Esophagus muscularis mucosa (tissue), 4 donors: Measurements from ENCODE around the gene PNPLA7. TPM values are rescaled to one million over a fixed set of nuclear protein-coding genes. Genes with fewer than 3 reads are reported as not detected.
"Not testable (repeated sequence)": the region's sequence is repeated elsewhere in the genome, so short reads cannot be mapped to it uniquely, and the experiment has no call there.

Source experiments
- DNase-seq: peaks from one replicate; pipeline ENCODE4 v3.0.0-alpha.2; 2017; ENCODE audit errors: extremely low spot score
- H3K27ac ChIP-seq, 4 donors: fragments of 200-600 bp; sonication (generic); replicated peaks in 1 of 4; 1 replicate in 3 of 4; 2 replicates in 1 of 4; pipeline ENCODE4 v1.5.1; 2016 to 2019; ENCODE audit warnings: mild to moderate bottlenecking in 1 of 4
- H3K27me3 ChIP-seq, 4 donors: fragments of 200-600 bp; sonication (generic); one replicate each; pipeline versions ENCODE4 v1.5.1 to v1.6.0; 2016 to 2019
- H3K36me3 ChIP-seq, 4 donors: fragments of 200-600 bp; sonication (generic); one replicate each; pipeline ENCODE4 v1.5.1; 2016 to 2019
- H3K4me1 ChIP-seq, 4 donors: fragments of 200-600 bp; sonication (generic); one replicate each; pipeline ENCODE4 v1.5.1; 2016 to 2019
- H3K4me3 ChIP-seq, 4 donors: fragments of 200-600 bp; sonication (generic); 1 replicate in 2 of 4; 2 replicates in 2 of 4; pipeline ENCODE4 v1.5.1; 2016 to 2019; ENCODE audit warnings: mild to moderate bottlenecking in 4 of 4, moderate library complexity in 1 of 4
- H3K9me3 ChIP-seq, 4 donors: fragments of 200-600 bp; sonication (generic); 1 replicate in 3 of 4; 2 replicates in 1 of 4; pipeline ENCODE4 v1.5.1; 2016 to 2019
- EP300 ChIP-seq: sonication (generic); formaldehyde crosslinking; IDR thresholded peaks from one replicate; pipeline ENCODE4 v1.6.1; 2017; ENCODE audit warnings: antibody characterized with exemption
- POLR2A ChIP-seq: fragments of 450-650 bp; IDR thresholded peaks from one replicate; pipeline ENCODE4 v1.6.1; 2017; ENCODE audit warnings: antibody characterized with exemption, moderate library complexity, mild to moderate bottlenecking, low read depth
- POLR2AphosphoS5 ChIP-seq, 2 donors: sonication (generic); formaldehyde crosslinking; IDR thresholded peaks; one replicate each; pipeline ENCODE4 v1.6.1; 2017; ENCODE audit warnings: antibody characterized with exemption in 2 of 2
- WGBS: methylation state at CpG from one replicate; pipeline ENCODE4 v1.1.5; 2018; 5-methylcytosine and 5-hydroxymethylcytosine counted together
- intact Hi-C: fragments of 100-400 bp; cut with DNase I; formaldehyde crosslinking; loops from one replicate; pipeline ENCODE4 v1.15.1; 2023
- total RNA-seq, 4 donors: library from RNA; depleted of rRNA; stranded (reverse); fragments of >200 nt; gene quantifications; one replicate each; pipeline versions ENCODE4 v1.1.0 to v1.2.1, GENCODE V29; 2016
- TF ChIP-seq, protein P1 (sequence below), 3 experiments: fragments of 200-600 bp in 2 of 3; fragments of 450-650 bp in 1 of 3; sonication (generic) in 2 of 3; IDR thresholded peaks; one replicate each; pipeline ENCODE4 v1.5.1; 2017 to 2019; ENCODE audit warnings: antibody characterized with exemption in 3 of 3, mild to moderate bottlenecking in 2 of 3, moderate library complexity in 1 of 3

The PNPLA7 gene
- total RNA-seq, 4 donors from 2014 or later = 3.0 to 6.2 (median 4.0) TPM

DNA sequence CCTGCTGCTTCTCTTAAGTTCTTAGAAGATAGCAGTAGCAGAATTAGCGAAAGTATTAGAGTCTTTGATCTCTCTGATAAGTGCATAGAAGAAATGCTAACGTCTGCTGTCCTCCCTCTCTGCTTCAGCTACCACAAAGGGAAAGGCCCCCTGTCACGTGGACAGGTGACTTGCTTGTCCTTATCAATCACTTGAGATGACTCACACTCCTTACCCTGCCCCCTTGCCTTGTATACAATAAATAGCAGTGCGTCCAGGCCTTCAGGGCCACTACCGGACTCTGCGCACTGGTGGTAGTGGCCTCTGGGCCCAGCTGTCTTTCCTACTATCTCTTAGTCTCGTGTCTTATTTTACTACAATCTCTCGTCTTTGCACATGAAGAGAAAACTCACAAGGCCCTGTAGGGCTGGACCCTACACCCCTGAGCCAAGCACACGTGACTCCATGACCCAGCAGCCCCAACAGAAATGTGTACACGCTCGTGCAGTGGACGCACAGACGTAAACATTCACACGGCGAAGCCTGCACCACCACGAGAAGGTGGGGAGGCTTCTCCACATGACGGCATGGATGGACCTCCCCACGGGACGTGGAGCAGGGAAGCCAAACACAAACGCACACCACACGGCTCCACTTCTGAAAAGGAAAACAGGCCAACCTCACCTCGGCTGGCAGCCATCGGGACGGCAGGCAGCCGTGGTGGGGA, 38.3 kb downstream of the PNPLA7 start:
- Histone ChIP-seq H3K36me3 (peaks cover 0 to 21% (median 4%) of the 10 kb centered on the region in 4 donors), H3K4me3 (no peak overlapping the region), H3K27me3 (no peaks in the 10 kb centered on the region), H3K9me3 (no peaks in the 10 kb centered on the region), H3K27ac (no peak overlapping the region), H3K4me1 (no peaks in the 10 kb centered on the region)
- intact Hi-C loops = no loop called here
- TF ChIP-seq POLR2A = no peak
- TF ChIP-seq EP300 = no peak
- TF ChIP-seq POLR2AphosphoS5 (IDR thresholded peaks at IDR 0.05) = no peak
- TF ChIP-seq, protein P1, sequence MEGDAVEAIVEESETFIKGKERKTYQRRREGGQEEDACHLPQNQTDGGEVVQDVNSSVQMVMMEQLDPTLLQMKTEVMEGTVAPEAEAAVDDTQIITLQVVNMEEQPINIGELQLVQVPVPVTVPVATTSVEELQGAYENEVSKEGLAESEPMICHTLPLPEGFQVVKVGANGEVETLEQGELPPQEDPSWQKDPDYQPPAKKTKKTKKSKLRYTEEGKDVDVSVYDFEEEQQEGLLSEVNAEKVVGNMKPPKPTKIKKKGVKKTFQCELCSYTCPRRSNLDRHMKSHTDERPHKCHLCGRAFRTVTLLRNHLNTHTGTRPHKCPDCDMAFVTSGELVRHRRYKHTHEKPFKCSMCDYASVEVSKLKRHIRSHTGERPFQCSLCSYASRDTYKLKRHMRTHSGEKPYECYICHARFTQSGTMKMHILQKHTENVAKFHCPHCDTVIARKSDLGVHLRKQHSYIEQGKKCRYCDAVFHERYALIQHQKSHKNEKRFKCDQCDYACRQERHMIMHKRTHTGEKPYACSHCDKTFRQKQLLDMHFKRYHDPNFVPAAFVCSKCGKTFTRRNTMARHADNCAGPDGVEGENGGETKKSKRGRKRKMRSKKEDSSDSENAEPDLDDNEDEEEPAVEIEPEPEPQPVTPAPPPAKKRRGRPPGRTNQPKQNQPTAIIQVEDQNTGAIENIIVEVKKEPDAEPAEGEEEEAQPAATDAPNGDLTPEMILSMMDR (IDR thresholded peaks at IDR 0.05) = no peak
- no peak for DNase-seq
- WGBS = 86% methylated on average over 25 of the region's 25 CpGs

DNA sequence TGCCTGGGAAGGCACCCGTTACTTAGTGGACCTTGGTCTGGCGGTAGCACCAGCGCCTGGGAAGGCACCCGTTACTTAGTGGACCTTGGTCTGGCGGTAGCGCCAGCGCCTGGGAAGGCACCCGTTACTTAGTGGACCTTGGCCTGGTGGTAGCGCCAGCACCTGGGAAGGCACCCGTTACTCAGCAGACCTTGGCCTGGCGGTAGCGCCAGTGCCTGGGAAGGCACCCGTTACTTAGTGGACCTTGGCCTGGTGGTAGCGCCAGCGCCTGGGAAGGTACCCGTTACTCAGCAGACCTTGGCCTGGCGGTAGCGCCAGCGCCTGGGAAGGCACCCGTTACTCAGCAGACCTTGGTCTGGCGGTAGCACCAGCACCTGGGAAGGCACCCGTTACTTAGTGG, 39.1 kb downstream of the PNPLA7 start:
- H3K27ac ChIP-seq, H3K4me1 ChIP-seq, H3K27me3 ChIP-seq, H3K9me3 ChIP-seq, H3K4me3 ChIP-seq, intact Hi-C loops, DNase-seq: not testable (repeated sequence)
- 95% methylated on average over 19 of the region's 22 CpGs for WGBS
- H3K36me3 ChIP-seq = peaks cover 0 to 21% (median 4%) of the 10 kb centered on the region in 4 donors

DNA sequence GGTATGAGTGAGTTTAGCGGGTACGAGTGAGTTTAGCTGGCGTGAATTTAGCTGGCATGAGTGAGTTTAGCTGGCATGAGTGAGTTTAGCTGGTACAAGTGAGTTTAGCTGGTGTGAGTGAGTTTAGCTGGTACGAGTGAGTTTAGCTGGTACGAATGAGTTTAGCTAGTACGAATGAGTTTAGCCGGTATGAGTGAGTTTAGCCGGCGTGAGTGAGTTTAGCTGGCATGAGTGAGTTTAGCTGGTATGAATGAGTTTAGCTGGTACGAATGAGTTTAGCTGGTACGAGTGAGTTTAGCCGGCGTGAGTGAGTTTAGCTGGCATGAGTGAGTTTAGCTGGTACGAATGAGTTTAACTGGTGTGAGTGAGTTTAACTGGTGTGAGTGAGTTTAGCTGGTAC, 41.0 kb downstream of the PNPLA7 start:
- 90% methylated on average over 14 of the region's 14 CpGs for WGBS

DNA sequence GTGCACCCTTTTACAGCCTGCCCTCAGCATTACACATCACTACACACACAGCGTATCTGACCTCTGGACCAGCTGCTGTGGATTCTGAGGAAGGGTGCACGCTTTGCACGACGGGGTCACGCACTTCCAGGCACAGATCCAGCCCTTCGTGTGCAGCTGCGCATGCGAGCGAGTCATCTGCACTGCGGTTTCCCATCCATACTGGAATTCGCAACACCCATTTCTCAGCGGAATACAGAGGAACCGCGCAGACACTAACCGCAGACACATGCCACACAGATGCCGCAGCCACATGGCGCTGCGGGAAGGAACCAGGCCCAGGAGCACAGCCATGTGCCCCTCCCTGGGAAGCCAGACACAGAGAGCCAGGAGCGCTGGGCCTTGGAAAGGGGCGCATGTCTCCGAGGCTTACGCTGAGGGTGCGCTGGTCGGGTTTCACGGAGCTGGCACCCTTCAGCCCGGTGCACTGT, 43.5 kb downstream of the PNPLA7 start:
- intact Hi-C loops = no loop called here

More for the DNA sequence above, 41.0 kb downstream of the PNPLA7 start:
- intact Hi-C loops = no loop called here
- no peaks in the 10 kb centered on the region for H3K27me3 ChIP-seq
- H3K4me1 ChIP-seq = no peaks in the 10 kb centered on the region
- TF ChIP-seq POLR2AphosphoS5 (IDR thresholded peaks at IDR 0.05) = no peak
- TF ChIP-seq, protein P1 (IDR thresholded peaks at IDR 0.05) = no peak
- no peak for TF ChIP-seq EP300
- TF ChIP-seq POLR2A = no peak
- no peak for DNase-seq
- no peak overlapping the region for H3K4me3 ChIP-seq
- H3K9me3 ChIP-seq = no peaks in the 10 kb centered on the region
- H3K27ac ChIP-seq = no peak overlapping the region
- peaks cover 0 to 14% (median 4%) of the 10 kb centered on the region in 4 donors for H3K36me3 ChIP-seq

DNA sequence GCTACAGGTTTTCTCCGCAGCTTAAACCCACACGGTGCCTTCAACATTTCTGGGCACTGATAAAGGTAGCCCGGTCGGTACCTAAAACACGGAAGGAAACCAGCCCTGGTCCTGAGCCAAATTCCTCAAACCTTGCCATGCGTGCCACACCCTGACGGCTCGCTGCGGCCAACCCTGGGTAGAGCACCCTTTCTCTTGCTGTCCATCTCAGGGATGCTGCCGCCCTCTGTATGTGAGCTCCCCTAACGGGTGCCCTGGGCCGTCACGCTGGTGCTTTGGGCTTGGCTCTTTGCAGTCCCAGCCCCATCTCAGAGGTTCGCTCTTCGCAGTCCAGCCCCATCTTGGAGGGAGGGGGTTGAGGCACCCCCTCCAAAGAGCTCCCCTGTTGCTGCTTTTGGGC, 43.9 kb downstream of the PNPLA7 start:
- no peaks in the 10 kb centered on the region for H3K4me1 ChIP-seq
- 91% methylated on average over 14 of the region's 15 CpGs for WGBS
- no peaks in the 10 kb centered on the region for H3K9me3 ChIP-seq
- no peaks in the 10 kb centered on the region for H3K27me3 ChIP-seq
- TF ChIP-seq EP300 (no peak), POLR2AphosphoS5 (IDR thresholded peaks at IDR 0.05) (no peak), POLR2A (no peak)
- TF ChIP-seq, protein P1 (IDR thresholded peaks at IDR 0.05) = no peak
- intact Hi-C loops = no loop called here
- H3K36me3 ChIP-seq = peaks cover 0 to 13% (median 4%) of the 10 kb centered on the region in 4 donors
- H3K4me3 ChIP-seq = no peak overlapping the region
- H3K27ac ChIP-seq = no peak overlapping the region
- DNase-seq = no peak

More for the DNA sequence above, 43.5 kb downstream of the PNPLA7 start:
- Histone ChIP-seq H3K27ac (no peak overlapping the region), H3K4me1 (no peaks in the 10 kb centered on the region), H3K4me3 (no peak overlapping the region), H3K36me3 (peaks cover 0 to 8% (median 2%) of the 10 kb centered on the region in 4 donors), H3K27me3 (no peaks in the 10 kb centered on the region), H3K9me3 (no peaks in the 10 kb centered on the region)
- DNase-seq = no peak
- TF ChIP-seq, protein P1 (IDR thresholded peaks at IDR 0.05) = no peak
- no peak for TF ChIP-seq POLR2A
- no peak for TF ChIP-seq EP300
- TF ChIP-seq POLR2AphosphoS5 (IDR thresholded peaks at IDR 0.05) = no peak
- 81% methylated on average over 24 of the region's 26 CpGs for WGBS
